ENCODE measurements around the gene FCSK.

DNA sequence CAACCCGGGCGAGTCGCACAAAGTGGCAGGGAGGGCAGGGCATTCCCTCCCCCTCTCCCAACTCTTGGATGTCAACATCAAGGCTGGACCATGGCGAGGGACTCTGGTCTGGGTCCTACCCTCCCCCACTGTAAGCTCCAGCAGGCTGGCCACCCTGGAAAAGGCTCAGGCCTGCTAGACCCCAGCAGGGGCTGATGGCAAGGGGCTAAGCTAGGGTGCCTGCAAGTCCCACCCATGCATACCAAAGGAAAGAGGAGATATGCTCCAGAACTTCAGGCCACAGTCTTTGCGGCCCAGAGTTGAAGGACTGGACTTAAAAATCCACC is 35.4 kb upstream of the FCSK start:
- TF ChIP-seq GATA2 (IDR thresholded peaks at IDR 0.05; ENCODE audit: low read depth, low read length): no peak
- TF ChIP-seq GATA3 (IDR thresholded peaks at IDR 0.05; ENCODE audit: low read depth, low read length): no peak

All from SH-SY5Y (cell line).